Measurements from ENCODE around the gene DMGDH.
A peak's percentile ranks its signal among the peaks of the same experiment; 100 is the strongest.

DMGDH gene

GRCh38 chr5:78975035-78975434, 94.4 kb downstream of the DMGDH start:
- no peak for TF ChIP-seq CTCF (IDR thresholded peaks at IDR 0.05; ENCODE audit: low read depth, low read length)
- DNase-seq (ENCODE audit: extremely low read depth, low read depth) = no peak

- no peak for DNase-seq (ENCODE audit: extremely low read depth, low read depth)
- TF ChIP-seq CTCF (IDR thresholded peaks at IDR 0.05; ENCODE audit: low read depth, low read length) = no peak
Observed at GRCh38 chr5:78974601-78975000, 94.9 kb downstream of the DMGDH start.

GRCh38 chr5:78974011-78974410, 95.5 kb downstream of the DMGDH start:
- no peak for DNase-seq (ENCODE audit: extremely low read depth, low read depth)
- TF ChIP-seq CTCF (IDR thresholded peaks at IDR 0.05; ENCODE audit: low read depth, low read length) = no peak

GRCh38 chr5:78972654-78973428, 96.6 kb downstream of the DMGDH start:
- no peak for TF ChIP-seq CTCF (IDR thresholded peaks at IDR 0.05; ENCODE audit: low read depth, low read length)
- no peak for DNase-seq (ENCODE audit: extremely low read depth, low read depth)

- DNase-seq (ENCODE audit: extremely low read depth, low read depth) = no peak
- TF ChIP-seq CTCF (IDR thresholded peaks at IDR 0.05; ENCODE audit: low read depth, low read length) = no peak
Observed at GRCh38 chr5:78971998-78972397, 97.5 kb downstream of the DMGDH start.

GRCh38 chr5:78968781-78969180, 100.7 kb downstream of the DMGDH start:
- no peak for TF ChIP-seq CTCF (IDR thresholded peaks at IDR 0.05; ENCODE audit: low read depth, low read length)
- no peak for DNase-seq (ENCODE audit: extremely low read depth, low read depth)

GRCh38 chr5:78964889-78965288, 104.6 kb downstream of the DMGDH start:
- peak; percentile 55 for TF ChIP-seq CTCF (IDR thresholded peaks at IDR 0.05; ENCODE audit: low read depth, low read length)
- no peak for DNase-seq (ENCODE audit: extremely low read depth, low read depth)

Data from AG09319 (cell line).